HepG2 (cell line): ENCODE measurements around the gene MMP3.

ENCODE experiments used
- ATM ChIP-seq: fragments of 450-650 bp; IDR thresholded peaks from 2 replicates; pipeline ENCODE4 v1.7.1; 2017; ENCODE audit warnings: mild to moderate bottlenecking, borderline replicate concordance
- CEBPB ChIP-seq: IDR thresholded peaks from 2 replicates; pipeline ENCODE4 v1.6.1; 2011; ENCODE audit warnings: low read depth, low read length, improper control_type of control experiment, borderline replicate concordance
- FOXM1 ChIP-seq: sonication (generic); formaldehyde crosslinking; IDR thresholded peaks from 2 replicates; pipeline ENCODE4 v1.5.0; 2020; ENCODE audit warnings: missing genetic modification reagents
- GLI4 ChIP-seq: sonication (generic); formaldehyde crosslinking; IDR thresholded peaks from 2 replicates; pipeline ENCODE4 v1.5.1; 2020; ENCODE audit warnings: missing genetic modification reagents, mild to moderate bottlenecking, moderate library complexity, borderline replicate concordance
- MAZ ChIP-seq, 2 experiments: sonication (generic) in 1 of 2; formaldehyde crosslinking in 1 of 2; IDR thresholded peaks; 2 replicates each; pipeline versions ENCODE4 v1.5.0 to v1.6.1; 2012 to 2020; ENCODE audit warnings: low read depth in 2 of 2, mild to moderate bottlenecking in 2 of 2, borderline replicate concordance in 1 of 2, improper control_type of control experiment in 1 of 2, low read length in 1 of 2, missing genetic modification reagents in 1 of 2, moderate library complexity in 1 of 2
- MZF1 ChIP-seq: sonication (generic); formaldehyde crosslinking; IDR thresholded peaks from 2 replicates; pipeline ENCODE4 v1.8.1; 2023; ENCODE audit warnings: mild to moderate bottlenecking, missing genetic modification reagents, borderline replicate concordance
- NFYB ChIP-seq: sonication (generic); formaldehyde crosslinking; IDR thresholded peaks from 2 replicates; pipeline ENCODE4 v1.4.0; 2020; ENCODE audit warnings: missing genetic modification reagents
- POLR2A ChIP-seq, 2 experiments: IDR thresholded peaks; 2 replicates each; pipeline ENCODE4 v1.6.1; 2011; ENCODE audit warnings: low read depth in 2 of 2, low read length in 2 of 2, mild to moderate bottlenecking in 1 of 2, moderate library complexity in 1 of 2; ENCODE audit not compliant: insufficient read depth in 1 of 2
- SAP130 ChIP-seq: IDR thresholded peaks from 2 replicates; pipeline ENCODE4 v1.6.1; 2016; ENCODE audit warnings: low read depth
- ZBTB7A ChIP-seq: sonication (generic); formaldehyde crosslinking; IDR thresholded peaks from 2 replicates; pipeline ENCODE4 v1.8.0; 2022; ENCODE audit warnings: mild to moderate bottlenecking, missing genetic modification reagents
- ZNF777 ChIP-seq: sonication (generic); formaldehyde crosslinking; IDR thresholded peaks from 2 replicates; pipeline ENCODE4 v1.4.0; 2020; ENCODE audit warnings: missing genetic modification reagents
- TF ChIP-seq, protein P1 (sequence below): sonication (generic); formaldehyde crosslinking; IDR thresholded peaks from 2 replicates; pipeline ENCODE4 v1.5.0; 2020; ENCODE audit warnings: mild to moderate bottlenecking, missing genetic modification reagents, moderate library complexity
- TF ChIP-seq, protein P2 (sequence below): sonication (generic); formaldehyde crosslinking; IDR thresholded peaks from 2 replicates; pipeline ENCODE4 v1.8.1; 2023; ENCODE audit warnings: mild to moderate bottlenecking, missing genetic modification reagents
- TF ChIP-seq, protein P3 (sequence below): sonication (generic); formaldehyde crosslinking; IDR thresholded peaks from 2 replicates; pipeline ENCODE4 v1.4.0; 2020; ENCODE audit warnings: missing genetic modification reagents

DNA sequence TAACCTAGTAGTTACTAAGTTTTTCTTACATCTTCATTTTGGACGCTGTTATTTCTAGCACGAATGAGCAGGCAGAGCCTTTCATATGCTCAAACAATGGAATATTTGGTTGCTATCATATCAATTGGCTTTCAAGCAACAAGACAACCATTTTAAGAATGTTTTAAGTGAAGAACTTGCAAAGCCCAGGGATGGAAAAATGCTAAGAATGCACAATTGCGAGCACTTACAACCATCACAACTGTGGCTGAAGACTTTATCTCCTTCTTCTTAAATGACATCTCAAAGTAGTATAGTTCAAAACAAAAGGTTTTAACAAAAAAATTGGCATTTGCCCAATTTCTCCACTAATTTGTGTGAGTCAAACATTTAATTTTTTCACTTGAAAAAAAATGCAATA is 37.1 kb downstream of the MMP3 start:
- TF ChIP-seq, protein P1, sequence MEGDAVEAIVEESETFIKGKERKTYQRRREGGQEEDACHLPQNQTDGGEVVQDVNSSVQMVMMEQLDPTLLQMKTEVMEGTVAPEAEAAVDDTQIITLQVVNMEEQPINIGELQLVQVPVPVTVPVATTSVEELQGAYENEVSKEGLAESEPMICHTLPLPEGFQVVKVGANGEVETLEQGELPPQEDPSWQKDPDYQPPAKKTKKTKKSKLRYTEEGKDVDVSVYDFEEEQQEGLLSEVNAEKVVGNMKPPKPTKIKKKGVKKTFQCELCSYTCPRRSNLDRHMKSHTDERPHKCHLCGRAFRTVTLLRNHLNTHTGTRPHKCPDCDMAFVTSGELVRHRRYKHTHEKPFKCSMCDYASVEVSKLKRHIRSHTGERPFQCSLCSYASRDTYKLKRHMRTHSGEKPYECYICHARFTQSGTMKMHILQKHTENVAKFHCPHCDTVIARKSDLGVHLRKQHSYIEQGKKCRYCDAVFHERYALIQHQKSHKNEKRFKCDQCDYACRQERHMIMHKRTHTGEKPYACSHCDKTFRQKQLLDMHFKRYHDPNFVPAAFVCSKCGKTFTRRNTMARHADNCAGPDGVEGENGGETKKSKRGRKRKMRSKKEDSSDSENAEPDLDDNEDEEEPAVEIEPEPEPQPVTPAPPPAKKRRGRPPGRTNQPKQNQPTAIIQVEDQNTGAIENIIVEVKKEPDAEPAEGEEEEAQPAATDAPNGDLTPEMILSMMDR (CRISPR knock-in tag), result no peak
- TF ChIP-seq CEBPB (no peak), SAP130 (CRISPR knock-in tag) (no peak), ATM (no peak), NFYB (no peak), MAZ (IDR thresholded peaks at IDR 0.05; ENCODE audit: borderline replicate concordance, low read depth, low read length) (no peak), MAZ (CRISPR knock-in tag; IDR thresholded peaks at IDR 0.05; ENCODE audit: low read depth) (no peak), MZF1 (CRISPR knock-in tag) (no peak), FOXM1 (CRISPR knock-in tag) (no peak), ZBTB7A (CRISPR knock-in tag) (no peak), POLR2A (IDR thresholded peaks at IDR 0.05; ENCODE audit: insufficient read depth in 1 of 2, low read depth in 2 of 2, low read length in 2 of 2) (no peak), GLI4 (CRISPR knock-in tag) (no peak), ZNF777 (CRISPR knock-in tag) (no peak)
- TF ChIP-seq, protein P2, sequence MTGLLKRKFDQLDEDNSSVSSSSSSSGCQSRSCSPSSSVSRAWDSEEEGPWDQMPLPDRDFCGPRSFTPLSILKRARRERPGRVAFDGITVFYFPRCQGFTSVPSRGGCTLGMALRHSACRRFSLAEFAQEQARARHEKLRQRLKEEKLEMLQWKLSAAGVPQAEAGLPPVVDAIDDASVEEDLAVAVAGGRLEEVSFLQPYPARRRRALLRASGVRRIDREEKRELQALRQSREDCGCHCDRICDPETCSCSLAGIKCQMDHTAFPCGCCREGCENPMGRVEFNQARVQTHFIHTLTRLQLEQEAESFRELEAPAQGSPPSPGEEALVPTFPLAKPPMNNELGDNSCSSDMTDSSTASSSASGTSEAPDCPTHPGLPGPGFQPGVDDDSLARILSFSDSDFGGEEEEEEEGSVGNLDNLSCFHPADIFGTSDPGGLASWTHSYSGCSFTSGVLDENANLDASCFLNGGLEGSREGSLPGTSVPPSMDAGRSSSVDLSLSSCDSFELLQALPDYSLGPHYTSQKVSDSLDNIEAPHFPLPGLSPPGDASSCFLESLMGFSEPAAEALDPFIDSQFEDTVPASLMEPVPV (CRISPR knock-in tag), result no peak
- TF ChIP-seq, protein P3, sequence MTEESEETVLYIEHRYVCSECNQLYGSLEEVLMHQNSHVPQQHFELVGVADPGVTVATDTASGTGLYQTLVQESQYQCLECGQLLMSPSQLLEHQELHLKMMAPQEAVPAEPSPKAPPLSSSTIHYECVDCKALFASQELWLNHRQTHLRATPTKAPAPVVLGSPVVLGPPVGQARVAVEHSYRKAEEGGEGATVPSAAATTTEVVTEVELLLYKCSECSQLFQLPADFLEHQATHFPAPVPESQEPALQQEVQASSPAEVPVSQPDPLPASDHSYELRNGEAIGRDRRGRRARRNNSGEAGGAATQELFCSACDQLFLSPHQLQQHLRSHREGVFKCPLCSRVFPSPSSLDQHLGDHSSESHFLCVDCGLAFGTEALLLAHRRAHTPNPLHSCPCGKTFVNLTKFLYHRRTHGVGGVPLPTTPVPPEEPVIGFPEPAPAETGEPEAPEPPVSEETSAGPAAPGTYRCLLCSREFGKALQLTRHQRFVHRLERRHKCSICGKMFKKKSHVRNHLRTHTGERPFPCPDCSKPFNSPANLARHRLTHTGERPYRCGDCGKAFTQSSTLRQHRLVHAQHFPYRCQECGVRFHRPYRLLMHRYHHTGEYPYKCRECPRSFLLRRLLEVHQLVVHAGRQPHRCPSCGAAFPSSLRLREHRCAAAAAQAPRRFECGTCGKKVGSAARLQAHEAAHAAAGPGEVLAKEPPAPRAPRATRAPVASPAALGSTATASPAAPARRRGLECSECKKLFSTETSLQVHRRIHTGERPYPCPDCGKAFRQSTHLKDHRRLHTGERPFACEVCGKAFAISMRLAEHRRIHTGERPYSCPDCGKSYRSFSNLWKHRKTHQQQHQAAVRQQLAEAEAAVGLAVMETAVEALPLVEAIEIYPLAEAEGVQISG (CRISPR knock-in tag), result no peak
